CD4-positive, alpha-beta T cell treated with Interleukin-6 at 100 ng/mL for 8 hours (primary cell): ENCODE data around the gene P4HA2.

Experiments used
- DNase-seq: peaks from one replicate; pipeline ENCODE4 v3.0.0-alpha.2; 2020; ENCODE audit warnings: mixed read lengths, low spot score

The P4HA2 gene

DNA sequence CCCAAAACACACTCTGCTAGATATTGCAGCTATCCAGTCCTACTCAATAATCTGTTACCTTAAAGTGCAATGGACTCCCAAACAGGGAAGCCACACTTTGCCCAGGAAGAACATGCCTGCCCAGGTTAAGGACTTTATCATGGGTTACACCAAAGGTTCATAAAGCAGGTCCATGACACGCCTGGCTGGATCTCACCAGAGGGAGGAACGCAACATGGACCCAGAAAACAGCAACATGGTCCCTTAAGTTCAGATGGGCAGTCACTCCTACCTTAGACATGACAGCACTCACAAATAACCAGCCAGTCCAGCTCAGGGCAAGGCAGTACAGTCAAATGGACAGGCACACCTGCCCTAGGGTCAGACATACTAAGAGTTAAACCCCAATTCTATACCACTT is 3.8 kb downstream of the P4HA2 start:
- no peak for DNase-seq

DNA sequence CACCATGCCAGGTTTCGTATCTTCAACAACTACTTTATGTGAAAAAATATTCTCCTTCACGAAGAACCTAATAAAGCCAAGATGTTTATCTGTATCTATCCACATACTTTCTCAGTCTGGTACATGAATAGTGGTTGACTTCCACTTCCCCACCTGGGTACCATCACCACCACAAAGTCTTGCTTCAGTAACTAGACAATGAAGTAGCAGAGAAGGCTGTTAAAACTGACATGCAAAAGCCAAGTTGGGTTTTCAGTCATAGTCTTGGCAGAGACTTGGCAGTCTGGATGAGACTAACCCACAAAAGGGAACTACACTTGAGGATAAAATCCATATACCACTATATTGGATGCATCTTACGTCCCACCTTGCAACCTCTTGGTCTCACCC is 5.0 kb downstream of the P4HA2 start:
- DNase-seq, result no peak

DNA sequence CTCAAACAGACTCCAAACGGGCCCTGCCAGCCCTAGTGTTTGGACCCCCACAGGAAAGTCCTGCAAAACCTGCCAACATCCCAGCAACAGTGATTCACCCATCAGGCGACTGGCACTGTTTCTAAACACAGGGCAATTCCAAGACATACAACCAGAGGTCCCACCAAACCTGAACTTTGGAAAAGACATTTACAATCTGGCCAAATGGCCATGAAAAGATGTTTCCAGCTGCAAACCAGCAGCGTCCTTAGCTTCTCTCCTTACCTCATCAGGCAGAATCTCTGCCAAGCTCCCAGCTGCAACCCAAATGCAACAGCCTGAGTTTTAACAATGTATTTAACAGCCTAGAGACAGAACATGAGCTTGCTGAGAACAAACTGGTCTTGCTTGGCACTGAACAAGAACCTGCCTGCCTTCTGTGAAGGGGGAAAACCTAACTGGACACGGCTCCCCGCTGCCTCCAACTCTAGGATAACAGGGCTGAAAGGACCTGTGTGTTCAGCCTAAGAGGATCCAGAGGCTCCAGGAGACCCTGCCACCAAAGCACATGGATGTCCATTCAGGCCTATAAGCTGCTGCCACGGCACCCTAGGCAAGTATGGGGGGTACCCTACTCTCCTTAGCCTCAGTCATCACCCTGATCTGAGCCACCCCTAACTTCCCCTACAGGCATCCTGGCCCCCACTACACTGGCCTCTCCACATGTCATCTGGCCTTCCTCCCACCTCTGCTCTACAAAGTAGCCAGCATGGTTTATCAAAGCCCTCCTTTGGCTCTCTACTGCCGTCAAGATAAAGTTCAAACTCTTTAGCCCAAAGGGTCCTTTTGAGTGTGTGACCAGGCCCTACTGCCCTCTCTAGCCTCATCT is 5.6 kb downstream of the P4HA2 start:
- DNase-seq, result no peak

DNA sequence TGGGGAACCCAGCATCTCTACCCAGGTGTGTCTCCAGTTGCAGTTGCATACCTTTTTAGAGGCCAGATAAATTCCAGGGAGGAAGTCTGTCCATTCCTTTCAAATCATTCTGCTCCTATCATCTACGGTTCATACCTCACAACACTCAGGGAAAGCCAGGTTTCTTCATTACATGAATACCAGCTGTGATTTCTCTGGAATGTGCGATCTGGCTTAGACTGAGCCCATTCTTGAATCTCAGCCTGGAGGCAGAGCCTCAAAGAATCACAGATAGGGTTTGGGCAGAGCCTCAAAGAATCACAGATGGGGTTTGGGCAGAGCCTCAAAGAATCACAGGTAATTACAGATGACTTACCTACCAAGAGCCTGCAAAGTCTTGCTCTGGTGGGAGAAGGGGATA is 7.2 kb downstream of the P4HA2 start:
- DNase-seq, result no peak

DNA sequence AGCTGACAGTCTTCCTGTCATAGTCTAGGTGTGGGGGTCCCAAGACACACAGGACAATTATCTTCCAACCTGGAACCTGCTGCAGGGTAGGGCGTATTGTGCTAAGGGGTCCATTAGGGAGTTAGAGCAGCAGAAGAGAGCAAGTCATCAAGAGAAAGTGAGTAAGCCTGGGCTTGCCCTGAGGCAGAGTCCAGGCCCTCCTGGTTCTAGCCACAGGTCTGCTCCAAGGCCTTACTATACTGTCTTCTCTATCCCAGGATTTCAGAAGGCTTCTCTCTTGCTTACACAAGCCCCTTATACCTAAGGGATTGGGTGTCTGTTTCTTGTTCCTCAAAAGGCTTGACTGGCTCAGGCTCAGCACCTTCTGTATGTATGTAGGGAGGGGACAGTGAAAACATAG is 7.7 kb downstream of the P4HA2 start:
- no peak for DNase-seq

DNA sequence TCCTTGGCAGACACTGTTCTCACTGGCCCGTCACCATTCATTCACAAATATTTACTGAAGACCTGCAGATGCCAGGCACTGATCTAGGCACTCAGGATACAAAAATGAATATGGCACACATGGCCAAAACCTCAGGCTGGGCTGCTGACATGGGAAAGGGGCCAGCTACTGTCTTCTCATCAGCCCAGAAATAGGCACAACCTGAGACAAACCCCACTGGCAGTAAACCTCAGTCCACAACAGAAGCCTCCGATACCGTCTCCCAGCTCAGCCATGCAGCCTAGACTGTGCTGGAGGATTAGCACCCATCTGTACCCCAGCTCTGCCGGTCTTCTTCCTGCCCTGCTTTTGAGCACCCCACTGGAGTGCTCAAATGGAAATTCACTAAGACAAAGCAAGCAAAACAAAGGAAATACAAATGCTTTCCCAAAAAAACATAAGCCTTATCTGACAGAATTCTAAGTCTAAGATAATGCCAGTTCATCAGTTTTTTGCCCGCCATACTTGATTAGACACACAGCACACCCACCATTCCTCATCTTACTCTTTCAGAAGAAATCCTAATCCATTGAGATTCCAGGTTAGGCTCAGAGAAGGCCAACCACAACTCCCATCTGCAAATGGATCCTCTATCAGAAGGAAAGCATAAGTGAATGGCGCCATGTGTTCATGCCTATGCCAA is 8.2 kb downstream of the P4HA2 start:
- no peak for DNase-seq

DNA sequence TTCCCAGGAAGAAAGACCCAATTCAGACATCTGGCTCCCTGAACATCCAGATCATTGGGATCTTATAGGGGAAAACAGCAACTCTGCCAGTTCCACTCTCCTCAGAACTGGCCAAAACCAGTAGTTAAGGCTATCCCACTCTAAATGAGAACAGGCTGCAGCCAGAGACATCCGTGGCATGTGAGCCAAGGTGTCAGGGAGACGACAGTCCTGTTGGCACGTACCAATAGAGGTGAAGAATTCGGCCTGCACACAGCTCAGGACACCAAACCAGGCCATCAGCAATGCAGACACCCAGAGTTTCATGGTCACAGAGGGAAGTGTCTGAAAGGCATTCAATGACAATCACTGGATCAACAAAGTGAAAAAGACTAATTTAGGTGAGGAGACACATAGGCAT is 9.3 kb downstream of the P4HA2 start:
- no peak for DNase-seq

DNA sequence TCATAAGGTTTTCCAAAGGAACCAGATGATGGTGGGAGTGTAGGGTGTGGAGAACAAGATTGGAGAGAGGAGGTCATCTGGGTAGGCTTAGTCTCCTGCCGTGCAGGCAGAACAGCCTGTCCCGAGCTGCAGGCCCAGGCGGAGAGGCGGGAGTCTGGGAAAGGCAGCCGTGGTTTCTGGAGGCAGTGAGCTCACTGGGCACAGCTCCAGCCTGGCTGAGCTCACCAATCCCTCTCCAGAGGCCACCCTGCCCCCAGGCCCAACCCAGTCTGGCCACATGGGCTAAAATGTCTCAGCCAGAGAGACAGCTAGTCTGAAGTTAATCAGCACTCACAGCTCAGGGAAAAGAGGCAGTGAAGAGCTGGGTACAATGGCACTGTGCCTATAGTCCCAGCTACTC is 12.3 kb downstream of the P4HA2 start:
- DNase-seq, result no peak

DNA sequence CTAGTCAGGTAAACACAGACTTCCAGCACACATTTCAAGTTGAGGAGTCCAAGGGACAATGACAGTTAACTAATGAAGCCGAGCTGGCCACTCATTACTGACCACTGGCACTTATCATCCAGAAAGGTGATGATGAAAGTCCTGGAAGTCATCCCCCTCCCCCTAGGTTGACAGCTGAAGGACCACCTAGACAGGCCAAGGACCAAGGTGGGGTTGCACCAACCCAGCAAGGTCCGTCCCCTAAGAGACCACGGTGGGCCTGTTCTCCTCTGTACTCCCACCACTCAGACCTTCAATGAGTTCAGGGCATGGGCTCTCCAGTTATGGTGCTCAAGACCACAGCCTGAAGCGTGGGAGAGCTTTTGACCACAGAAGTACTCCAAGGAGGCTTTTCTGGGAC is 13.2 kb downstream of the P4HA2 start:
- DNase-seq, result no peak

DNA sequence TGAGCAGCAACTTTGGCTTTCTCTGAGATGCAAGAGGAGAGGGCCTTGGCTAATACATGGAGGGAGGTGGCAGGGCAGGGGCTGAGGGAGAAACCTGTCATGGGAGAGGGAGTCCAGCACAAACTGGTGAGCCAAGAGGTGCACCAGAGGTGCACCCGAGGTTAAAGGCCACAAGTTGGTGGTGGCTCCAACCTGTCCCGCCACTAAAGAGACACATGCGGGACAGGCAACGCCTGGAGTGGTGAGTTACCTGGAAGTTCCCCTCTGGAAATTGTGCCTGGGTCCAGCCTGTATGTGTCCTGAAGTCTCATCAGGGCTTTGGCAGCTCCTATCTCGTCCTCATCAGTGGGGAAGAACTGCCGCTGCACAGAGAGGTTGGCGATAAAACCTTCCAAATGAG is 14.0 kb downstream of the P4HA2 start:
- no peak for DNase-seq

DNA sequence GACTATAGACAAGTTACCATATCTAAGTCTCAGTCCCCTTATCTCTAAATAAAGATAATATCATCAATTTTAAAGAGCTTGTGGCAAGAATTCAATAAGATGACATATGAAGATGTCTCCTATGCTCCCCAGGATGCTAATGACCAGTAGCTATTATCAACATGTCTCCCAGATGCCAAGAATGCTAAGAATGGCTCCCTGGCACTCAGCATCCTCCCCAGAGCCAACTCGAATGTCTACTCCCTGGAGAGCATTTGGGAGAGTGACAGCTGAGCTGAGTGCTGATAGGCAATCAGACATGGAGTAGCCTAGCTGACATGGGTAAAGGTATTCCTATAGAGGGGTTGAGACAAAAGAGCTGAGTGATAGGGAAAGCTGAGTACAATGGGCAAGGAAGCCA is 15.9 kb downstream of the P4HA2 start:
- no peak for DNase-seq

DNA sequence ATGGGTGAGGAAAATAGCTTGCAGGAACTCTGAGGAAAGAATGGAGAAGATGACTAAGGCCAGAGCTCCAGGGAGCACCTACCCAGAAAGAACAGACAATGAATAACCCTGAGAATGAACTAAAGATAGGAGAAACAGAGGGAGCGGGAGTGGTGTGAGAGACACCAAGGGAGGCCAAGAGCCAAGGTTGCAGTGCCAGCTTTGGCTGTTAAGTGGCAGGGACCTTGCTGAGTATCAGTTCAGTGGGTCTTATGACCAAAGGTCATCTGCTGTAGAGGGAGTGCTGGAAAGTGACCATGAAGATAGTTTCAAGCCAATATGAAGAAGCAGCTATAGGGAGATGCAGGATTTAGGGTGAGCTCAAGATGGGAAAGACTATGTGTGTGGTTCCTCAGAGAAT is 16.7 kb downstream of the P4HA2 start:
- no peak for DNase-seq

DNA sequence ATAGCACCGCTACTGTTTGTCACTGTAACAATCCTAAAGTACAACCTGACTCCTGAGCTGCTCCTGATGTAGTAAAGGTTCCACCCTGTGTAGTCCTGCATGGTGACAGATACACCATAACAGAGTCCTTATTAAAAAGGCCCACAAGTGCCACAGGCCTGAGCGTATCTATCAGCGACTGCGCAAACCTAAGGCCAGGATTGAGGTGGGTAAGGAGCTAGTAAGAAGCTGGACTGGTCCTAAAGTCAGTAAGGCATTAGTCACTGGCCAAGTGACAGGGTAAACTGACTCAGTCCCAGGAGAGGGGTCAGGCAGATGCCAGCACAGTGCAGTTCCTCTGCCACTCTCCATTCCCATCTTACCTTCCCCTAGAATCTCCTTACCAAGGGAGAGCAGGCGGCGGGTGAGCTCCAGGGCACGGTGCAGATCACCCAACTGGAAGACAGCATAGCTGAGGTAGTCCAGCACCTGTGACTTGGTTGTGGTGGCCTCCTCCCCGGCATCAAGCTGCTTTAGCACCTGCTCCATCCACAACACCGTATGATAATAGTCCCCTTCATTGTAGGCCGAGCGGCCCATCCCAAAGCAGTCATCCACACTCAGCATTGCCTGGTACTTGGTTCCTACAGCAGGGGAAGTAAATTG is 17.6 kb downstream of the P4HA2 start:
- no peak for DNase-seq

DNA sequence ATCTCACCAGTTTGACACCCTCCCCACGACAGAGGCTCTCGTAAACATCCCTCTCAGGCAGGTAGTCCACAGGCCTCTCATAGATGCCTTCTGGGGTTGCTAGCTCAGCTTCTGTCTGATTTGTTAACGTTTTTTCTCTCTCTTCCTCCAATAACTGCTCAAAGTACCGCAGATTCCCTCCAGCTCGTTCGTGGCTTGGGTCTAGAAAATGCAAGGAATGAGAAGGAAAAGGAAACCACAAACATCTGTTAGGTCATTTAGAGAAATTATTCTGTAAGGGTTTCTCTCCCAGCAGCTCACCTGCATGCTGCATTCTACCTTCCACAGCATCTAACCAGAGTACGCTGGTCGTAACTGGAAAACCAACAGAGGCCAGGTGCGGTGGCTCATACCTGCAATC is 18.5 kb downstream of the P4HA2 start:
- no peak for DNase-seq

DNA sequence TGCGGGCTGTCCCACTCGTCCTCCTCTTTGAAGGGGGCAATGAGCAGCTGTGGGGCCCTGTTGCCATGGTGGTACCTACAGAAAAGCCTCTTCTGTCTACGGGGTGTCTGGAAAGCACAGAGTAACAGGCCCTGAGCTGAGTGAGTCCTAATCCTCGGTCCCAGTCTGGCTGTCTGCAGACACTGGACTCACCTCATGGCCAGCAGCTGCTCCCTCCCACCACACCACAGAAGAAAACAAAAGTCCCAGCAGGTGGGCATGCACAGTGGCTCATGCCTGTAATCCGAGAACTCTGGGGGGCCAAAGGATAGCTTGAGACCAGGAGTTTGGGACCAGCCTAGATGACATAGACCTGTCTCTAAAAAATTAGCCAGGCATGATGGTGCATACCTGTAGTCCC is 19.9 kb downstream of the P4HA2 start:
- DNase-seq, result no peak

DNA sequence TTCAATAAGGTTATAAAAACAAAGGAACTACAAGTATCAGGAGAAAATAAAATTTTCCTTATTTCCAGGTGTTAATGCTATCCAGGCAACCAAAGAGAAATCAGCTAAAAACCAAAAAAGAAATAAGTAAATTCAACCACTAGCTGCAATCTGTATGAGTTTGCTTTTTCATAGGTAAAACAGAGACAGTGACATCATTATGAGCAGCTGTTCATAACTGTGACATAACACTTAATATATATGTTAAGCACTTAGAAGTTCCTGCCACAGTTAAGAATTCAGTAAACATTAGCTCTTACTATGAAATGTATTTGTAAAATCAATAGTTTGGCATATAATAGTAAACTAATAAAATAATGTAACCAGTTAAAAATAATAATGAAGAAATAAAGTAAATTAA is 20.9 kb downstream of the P4HA2 start:
- DNase-seq, result no peak

DNA sequence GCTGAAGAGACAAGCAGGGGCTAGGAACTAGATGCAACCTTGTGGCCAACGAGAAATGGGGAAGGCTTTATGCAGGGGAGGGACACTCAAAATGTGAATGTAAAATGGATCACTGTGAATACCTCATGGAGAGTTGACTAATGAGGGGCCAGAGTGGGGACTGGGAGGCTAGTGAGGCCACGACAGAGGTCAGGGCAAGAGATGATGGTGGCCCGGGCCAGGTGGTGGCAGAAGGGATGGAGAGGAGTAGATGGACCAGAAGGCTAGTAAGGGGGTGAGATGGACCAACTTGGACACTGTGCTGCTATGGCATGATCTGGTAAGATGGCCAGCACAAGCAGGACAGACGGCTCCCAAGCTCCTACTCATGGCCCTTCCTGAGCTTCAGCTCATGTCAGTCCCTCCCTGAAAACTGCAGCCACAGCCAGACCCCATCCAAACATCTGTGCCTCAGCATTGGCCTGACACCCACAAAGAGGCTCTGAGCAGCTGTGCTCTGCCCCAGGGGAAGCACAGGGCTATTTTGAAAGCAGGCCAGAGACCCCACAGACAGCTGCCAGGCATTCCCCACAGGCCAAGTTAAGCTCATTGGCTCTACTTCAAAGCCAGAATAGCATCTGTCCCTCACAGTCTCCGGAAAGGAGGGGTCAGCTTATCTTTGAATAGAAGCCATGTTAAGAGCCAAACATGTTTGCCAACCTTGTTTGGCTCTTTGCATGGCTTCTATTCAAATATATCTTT is 22.1 kb downstream of the P4HA2 start:
- no peak for DNase-seq

DNA sequence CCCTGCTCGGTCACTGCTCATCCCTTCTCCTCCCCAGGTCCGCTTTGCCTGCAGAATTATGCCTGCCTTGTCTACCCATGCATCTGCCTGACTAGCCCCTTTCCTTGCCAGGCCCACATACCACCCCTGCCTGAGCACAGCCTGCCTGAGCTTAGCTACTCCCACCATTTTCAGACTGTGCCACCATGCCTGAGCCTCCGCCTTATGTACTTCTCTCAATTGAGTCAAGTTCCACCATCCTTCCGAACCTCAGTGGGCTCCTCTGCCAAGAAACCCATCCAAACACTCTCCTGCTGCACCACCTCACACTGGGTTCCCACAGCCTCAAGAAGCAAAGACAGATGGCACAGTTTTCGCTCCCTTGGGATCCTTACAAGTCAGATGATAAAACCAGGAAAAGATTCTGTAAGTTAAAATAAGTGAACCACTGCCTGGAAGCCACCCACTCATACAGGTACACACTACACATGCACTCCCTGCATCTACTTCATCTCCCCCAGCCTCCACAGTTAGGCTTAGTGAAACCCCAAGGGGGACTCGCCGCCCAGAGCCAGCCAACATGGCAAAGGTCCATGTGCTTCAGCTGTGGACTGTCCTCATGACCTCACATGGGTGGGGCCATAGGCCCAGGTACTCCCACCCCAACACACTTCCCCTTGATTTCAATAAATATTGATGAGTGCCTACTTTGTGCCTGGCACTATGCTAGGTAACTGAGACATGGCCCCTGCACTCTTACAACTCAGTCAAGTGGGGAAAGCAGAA is 23.1 kb downstream of the P4HA2 start:
- no peak for DNase-seq

DNA sequence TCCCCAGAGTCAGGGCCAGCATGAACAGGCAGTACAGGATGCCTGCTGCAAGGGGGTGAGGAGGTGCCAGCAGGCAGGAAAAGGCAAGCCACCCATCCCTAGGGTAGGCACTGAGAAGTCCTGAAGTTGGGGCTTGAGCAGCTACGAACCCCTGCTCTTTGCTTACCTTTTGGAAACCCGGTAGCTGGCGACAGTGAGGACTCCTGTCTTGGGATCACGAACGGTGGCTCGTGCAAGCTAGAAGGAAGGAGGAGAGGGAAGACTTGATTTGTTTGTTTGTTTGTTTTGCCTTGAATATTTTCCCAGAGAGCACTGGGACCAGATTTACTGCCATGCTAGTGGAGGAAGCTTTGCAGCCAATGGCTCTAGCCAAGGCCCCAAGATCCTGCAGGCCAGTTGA is 23.7 kb downstream of the P4HA2 start:
- no peak for DNase-seq

DNA sequence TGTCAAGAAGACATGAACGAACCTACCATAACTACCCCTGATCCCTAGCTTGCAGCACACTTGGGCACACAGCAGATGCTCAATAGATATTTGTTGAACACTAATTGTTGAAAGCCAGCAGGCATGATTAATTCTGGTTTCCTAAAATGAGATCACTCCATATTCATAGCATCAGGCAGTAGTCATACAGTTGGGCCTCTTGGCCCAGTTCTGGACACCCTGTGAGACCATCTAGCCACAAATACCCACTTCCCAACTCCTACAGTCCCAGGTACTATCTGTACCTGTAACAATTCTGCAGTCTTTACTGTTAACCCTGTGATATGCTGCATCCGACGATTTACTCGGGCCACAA is 24.2 kb downstream of the P4HA2 start:
- no peak for DNase-seq

DNA sequence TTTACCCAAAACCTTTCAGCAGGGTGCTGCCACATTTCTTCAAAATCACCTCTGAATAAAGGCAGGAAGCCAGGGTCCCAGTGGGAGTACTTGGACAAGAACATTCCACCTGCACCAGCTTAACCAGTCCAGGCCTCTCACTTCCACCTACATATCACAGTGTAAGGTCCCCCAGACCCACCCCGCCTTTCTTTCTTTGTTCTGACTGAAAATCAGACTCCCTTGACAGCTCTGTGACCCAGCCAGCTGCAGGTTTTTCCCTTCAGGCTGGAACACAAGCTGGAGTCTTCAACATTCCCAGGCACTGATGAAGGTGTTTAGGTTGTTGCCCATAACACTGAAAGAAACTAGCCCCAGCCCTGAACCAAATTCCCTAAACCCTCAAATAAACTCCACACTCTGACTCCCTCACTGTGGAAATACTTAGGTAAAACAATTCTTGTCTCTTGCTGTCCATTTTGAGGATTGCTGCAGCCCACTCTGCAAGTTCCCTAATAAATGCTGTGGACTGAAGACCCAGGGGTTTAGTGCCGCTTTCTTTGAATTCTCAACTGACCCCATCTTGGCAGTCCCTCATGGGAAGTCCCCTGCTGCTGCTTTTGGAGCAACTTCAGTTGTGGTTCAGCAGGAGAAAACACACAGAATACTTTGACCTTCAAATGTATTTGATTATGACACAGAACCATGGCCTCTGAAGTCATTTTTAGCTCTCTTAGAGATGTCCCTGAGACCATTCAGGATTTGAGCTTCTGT is 24.8 kb downstream of the P4HA2 start:
- DNase-seq, result no peak
